HG02610 (cell line): ENCODE measurements around the gene SEPTIN7.
"Not testable (repeated sequence)": the region's sequence is repeated elsewhere in the genome, so short reads cannot be mapped to it uniquely, and the experiment has no call there.

Experiments
- ATAC-seq: cut with Tn5 transposase; IDR thresholded peaks from one replicate; pipeline ENCODE4 v1.9.1; 2021; ENCODE audit warnings: mild to moderate bottlenecking, moderate library complexity; ENCODE audit not compliant: unreplicated experiment

Gene SEPTIN7

DNA sequence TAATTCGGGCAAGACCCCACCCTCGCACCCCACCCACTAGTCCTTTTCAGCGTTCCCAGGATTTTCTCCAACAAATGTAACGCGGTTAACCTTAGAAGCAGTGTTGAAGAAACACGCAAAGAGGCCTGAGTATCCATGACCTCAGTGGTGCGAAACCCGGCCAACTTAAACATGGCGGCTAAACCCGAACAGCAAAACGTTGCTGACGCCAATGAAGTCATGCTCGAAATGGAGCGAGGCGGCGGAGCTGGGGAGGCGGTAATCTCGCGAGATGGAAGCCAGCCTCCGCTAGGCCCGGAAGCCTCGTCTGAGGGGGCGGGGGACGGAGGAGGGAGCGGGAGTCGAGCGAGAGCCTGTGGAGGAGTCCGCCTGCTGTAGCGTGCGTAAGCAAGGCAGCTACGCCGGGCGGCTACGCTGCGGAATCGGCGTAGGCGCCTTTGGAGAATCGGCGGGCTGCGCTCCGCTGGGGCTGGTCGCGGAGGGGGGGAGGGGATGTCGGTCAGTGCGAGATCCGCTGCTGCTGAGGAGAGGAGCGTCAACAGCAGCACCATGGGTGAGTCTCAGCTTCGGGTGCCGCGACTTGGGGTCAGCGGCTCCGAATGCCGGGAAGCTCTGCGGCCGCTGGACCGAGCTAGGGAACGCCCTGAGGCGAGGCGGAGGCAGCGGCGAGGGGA lies at the start of gene SEPTIN7:
Gene SEPTIN7 (plus strand): TSS at position 340 of the 674 bp plus-strand sequence. CDS start 153 bp downstream, at position 493.
- ATAC-seq = peak; percentile 87

DNA sequence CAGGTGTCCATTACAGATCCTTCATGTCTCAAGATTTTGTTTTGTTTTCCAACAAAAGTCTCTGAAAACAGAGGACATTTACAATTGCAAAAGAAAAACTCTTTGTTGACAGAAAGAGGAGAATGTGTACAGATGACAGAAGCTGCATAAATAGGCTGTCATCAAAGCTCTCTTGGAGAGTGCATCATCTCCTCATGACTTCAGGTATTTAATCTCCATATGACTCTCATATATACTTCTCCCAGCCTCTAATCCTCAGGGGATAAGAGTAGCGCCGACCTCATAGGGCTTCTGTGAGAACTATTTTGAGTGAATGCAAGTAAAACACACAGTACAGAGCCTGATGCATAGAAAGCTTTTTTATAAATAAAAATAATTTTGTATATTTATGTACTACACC lies 48.1 kb upstream of the SEPTIN7 start:
- ATAC-seq = no peak

DNA sequence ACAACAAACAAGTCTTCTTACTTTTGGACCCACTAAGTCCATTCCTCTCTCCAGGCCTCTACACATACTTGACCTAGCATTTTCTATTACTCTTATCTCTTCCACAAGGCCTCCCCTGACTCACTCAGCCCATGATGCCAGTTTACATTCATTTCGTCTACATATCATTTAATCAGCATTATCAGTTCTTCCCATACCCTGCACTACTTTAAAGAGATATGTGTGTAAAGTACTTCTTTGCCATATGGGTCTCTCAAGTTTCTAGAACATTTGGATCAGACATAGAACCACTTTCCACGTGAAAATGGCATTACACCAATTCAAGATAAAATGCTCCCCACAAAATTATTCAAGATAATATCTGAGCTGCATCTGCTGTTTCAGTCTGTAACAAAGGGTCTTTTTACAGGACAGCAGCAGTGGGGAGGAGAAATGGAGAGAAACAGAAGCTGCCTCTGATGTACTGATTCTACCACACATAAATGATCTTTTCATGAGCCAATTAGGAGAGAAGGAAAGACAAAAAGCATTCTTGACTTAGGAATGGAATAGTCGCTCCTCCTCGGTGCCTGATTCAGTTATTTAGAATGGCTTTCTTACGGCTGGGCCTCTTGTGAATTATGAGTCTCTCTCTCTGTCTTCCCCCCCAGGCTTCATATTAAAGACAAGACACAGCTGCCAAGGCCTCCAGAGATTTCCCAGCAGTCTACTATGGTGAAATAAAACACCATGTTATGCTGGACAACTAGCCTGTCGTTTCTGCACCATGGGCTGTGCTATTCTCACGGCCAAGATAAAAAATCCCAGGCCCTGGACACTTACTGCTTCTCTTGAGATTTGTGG lies 46.9 kb upstream of the SEPTIN7 start:
- ATAC-seq = no peak

DNA sequence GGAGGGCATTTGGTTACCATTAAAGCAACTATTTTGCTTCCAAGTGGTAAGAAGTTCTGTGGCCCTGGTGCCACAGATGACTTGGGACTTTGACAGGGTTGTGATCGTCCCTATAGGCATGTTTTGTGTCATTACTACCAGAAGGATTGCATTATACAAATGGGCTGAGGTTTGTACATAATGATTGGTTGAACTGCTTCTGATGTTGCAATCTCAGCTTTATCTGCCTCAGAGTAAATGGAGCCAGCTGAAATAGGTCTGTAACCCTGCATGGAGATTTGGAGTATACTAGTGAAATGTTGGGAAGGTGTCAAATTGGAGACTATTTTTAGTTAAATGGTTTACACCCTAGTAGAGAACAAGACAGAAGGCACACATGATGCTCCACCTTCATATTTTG lies 46.1 kb upstream of the SEPTIN7 start:
- no peak for ATAC-seq

DNA sequence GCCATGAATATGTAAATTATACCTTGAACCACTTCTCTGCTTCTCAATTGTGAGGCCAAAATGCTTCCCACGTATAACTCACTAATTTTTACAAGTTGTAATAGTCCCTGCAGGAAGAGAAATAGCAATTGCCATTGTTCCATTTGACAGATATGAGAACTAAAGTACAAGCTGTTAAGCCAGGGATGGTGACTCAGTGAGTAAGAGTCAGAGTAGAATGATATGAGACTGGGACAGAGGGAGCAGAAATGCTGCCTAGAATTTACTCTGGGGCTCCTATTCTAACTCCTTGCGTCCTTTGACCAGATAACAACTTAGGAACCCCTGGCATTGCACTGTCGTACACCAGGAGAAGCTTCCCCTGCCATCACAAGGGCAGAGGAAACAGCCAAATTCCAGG lies 45.1 kb upstream of the SEPTIN7 start:
- ATAC-seq = no peak

DNA sequence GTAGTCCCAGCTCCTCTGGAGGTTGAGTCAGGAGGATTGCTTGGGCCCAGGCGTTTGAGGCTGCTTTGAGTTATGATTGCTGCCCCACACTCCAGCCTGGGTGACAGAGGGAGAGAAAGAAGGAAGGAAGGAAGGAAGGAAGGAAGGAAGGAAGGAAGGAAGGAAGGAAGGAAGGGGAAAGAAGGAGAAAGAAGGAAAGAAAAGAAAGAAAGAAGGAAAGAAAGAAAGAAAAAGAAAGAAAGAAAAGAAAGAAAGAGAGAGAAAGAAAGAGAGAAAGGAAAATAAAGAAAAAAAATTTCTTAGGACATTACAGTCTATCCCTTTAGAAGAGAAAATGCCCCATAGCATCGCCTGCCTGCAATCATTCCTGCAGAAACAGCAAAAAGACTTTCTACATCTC lies 44.4 kb upstream of the SEPTIN7 start:
- not testable (repeated sequence) for ATAC-seq

DNA sequence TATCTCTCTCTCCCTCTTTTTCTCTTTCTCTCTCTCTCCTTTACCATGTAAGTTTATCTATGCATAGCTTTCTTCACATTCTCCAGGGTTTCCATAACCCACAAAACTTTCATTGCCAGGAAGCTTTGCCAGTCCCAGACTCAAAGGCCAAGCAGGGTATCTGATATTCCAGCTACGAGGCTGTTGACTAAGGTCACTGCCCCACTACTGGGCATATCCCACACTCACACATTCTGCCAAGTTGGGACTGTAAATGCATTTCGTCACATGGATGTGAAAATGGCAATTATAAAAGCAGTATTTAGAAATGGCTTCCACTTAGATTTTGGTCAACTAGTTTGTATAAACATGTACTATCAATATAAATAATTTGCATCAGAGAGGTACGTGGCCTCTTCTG lies 43.3 kb upstream of the SEPTIN7 start:
- ATAC-seq = no peak

DNA sequence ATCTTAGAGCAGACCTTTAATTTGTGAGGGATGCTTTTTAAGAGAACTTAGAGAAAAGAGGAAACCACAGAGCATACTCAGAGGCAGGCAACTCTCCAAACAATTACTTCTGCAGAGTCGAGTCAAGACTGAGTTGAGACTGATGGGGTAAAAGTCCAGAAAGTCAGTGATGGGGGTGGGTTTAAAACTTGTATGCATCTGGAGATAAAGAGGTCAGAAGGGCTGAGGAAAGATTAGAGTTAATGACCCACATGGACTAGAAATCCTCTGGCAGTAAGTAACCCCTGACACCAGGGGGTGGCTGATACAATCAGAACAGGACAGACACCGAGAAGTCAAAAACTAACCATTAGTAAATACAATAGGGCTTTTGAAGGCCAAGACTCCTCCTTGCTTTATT lies 42.4 kb upstream of the SEPTIN7 start:
- ATAC-seq = no peak

DNA sequence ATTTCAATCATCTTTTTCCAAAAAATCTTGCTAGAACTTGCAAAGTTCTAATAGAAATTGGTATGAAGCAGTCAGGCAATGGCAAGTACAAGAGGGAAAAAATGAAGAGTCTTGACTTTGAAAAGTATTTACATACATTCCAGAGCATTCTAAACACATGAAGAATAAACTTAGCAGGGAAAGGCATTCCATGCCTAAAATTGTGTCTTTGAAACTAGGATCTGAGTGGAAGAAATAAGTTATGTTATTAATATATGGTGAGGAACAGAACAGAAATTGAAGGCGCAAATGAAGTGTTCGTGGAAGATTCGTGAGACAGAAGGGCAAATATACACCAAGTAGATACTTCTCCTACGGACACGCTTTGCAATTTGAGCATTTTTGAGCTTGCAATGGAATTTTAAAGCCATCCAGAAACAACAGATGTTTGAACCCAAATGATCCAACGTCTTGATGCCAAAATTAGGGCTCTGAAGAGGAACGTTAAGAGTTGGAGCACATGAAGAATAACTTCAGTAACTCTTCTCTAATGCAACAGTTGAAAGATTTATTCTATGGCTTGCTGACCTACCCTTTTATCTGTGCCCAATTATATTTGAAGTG lies 40.6 kb upstream of the SEPTIN7 start:
- no peak for ATAC-seq

DNA sequence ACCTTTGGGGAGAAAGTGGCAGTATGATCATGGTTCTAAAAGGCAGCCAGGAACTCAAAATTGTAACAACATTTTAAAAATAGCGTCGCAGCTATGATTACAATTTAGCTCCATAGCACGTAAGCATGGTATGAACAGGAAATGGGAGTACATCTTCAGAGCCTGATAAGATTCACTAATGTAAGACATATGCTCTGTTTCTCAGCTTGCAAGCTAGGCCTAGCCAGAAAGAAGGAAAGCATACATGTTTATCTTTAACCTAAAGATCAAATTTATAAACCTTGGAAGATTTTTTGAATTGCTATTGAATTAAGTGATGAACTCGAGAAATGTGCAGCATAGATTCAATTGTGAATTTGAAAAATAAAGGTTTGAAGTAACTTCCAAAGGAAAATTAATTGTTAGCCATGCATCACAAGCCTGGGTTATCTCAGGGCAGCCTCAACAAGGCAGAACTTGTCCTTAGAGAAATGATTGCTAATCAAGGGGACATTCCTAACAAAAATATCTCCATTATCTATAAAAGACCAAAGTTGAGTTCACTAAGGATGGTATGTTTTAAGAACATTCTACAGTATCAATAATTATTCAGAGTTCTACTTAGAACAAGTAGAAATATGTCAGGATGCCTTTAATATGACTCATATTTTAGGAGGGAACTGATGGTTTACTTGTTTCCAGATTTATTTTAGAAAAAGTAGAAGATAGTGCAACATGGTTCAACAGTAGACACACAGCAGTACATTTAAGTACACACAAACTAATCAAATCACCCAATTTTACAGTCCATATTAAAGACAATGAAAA lies 38.8 kb upstream of the SEPTIN7 start:
- ATAC-seq = no peak

DNA sequence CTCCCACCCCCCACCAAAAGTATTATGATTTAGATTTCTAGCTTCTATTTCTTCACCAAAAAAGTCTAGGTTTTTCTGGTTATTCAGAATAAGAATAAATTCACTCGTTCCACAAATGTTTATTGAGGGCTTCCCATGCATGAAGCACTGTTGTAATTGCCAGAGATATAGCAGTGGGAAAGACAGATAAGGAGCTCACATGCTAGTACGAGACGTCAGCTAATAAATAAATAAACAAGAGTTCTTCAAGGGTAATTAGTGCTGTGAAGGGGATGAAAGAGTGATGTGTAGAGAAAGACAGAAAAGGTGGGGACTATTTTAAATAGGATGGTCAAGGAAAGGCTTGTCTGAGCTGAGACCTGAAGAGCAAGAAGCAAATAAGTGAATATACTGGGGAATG lies 38.1 kb upstream of the SEPTIN7 start:
- no peak for ATAC-seq

DNA sequence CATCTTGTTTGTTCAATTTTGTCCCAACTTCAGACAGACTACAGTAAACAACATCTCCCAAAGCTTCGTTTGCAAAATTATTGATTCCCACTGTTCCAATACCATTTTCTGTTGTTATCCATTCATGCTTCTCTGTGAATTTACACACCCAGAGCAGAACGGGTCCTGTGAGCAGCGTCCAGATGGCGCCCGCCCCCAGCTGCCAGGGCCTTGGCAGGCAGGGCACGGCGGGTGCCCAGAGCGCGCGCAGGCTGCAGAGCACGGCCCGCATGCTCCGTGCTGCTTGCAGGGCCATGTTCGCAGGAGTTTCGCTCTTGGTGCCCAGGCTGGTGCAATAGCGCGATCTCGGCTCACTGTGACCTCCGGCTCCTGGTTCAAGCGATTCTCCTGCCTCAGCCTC lies 32.5 kb upstream of the SEPTIN7 start:
- ATAC-seq = no peak

DNA sequence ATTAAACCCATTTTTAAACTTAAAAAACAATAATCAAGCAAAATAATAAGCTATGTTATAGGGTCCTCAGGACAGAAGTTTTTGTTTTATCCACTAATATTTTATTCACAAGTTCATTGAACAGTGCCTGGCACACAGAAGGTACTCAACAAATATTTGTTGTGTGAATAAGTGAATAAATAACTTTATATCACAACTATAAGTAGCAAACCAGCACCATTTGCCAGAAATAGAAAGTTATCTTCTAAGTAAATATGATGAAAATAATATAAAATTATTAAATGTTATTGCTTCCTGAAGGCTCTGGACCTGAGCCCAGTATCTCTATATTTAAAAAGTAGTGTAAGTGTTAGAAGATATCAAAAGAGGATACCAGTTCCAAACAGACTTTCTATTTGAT lies 29.1 kb upstream of the SEPTIN7 start:
- ATAC-seq = no peak

DNA sequence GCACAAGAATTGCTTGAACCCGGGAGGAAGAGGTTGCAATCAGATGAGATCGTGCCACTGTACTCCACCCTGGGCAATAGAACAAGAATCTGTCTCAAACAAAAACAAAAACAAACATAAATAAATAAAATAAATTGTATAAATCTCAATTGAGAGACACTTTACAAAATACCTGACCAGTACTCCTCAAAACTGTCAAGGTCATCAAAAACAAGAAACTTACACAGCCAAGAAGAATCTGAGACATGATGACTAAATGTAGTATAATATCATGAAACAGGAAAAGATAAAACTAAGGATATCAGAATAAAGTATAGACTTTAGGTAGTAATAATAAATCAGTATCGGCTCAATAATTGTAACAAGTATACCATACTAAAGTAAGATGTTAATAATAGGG lies 26.9 kb upstream of the SEPTIN7 start:
- ATAC-seq = no peak

DNA sequence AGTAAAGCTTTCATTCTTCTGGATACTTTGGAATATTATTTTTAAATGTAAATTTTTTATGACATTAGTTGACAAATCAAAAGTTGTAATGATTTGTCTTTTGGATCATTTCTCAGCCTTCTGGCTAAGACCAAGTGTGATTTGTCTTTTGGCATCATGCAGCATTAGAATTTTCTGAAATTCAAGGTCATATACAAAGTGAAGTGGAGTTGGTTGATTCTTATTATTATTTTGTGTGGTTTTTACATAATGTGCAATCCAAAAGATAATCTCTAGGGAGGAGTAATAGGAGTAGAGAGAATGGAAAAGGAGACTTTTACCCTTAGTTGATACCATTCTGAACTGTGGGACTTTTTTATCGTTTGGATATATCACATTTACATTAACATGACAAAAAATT lies 24.2 kb upstream of the SEPTIN7 start:
- ATAC-seq = no peak

DNA sequence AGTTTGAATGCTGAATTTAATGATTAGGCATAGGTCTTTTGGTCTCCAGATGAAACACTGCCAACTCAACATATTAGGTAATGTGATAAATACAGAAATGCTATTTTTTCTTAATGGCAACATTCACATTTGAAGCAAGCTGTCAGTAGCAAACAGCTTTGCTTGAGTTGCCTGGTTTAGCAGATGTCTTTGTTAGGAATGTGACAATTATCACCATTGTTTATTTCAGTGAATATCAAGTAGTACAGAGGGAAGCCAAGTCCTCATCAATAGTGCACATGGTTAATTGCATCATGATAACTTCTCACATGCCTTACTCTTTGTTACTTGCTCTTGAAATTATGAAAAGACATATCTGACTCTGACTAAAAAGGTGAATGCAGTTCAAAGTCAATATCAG lies 23.7 kb upstream of the SEPTIN7 start:
- no peak for ATAC-seq

DNA sequence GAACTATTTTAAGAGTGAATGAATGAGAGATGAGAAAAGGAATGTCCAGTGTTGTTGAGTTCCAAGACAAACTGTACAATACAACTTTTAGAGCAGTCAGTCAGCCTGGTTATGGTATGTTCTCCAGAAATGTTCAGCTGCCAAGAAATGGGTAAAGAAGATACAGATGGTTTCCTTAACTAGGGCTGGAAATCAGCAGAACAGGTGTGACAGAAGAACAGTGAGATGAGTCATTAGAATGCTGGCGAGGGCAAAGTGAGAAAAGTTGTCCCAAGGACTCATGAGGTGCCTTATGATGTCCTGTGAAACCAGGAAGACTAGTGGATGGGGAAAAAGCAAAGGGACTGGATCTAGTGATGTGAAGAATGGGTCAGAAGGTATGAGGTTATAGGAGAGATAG lies 20.8 kb upstream of the SEPTIN7 start:
- no peak for ATAC-seq

DNA sequence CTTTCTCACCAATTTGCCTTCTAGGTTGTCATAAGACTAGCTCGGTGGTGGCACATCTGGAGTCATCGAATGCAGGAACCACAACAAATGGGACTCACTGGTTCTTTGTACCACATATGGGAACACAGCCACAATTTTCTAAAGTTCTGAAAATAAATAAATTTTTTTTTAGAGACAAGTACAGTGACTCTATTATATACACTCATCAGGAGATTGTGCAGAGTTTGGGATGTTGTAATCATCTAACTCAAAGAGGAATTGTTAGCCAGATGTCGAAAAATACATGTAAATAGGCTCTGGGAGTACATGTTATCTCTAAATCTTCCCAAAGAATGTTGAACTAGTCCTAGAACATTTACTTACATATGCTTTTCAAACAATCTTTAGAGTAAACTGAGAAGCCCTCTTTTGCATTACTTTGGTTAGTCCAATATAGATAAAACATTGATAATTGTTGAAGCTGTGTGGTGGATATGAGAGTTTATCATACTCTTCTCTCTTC lies 19.6 kb upstream of the SEPTIN7 start:
- no peak for ATAC-seq

DNA sequence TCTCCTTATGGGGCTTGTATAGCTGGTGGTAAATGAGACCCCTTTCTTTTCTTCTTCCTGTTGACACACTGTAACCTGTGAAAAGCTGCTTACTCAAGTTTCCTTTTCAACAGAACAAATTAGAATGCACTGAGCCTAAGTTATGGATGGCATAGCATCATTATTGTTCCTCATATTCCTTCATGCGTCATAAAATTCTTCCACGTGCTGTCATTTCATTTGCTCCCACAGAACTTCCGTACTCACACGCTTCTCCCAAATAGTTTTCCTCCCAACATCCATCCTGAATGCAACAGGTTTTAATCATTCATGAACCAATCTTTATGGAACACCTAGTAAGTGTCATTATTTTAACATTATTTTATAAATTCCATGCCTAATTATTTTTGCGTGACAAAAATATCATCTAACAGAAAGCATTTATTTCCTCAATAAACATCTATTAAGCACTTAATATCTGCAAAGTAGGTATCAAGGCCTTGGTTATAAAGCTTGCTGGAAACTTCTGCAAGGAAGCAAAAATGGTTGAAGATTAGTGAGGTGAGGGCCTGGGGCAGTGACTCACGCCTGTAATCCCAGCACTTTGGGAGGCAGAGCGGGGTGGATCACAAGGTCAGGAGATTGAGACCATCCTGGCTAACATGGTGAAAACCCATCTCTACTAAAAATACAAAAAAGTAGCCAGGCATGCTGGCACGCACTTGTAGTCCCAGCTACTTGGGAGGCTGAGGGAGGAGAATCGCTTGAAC lies 18.9 kb upstream of the SEPTIN7 start:
- no peak for ATAC-seq

DNA sequence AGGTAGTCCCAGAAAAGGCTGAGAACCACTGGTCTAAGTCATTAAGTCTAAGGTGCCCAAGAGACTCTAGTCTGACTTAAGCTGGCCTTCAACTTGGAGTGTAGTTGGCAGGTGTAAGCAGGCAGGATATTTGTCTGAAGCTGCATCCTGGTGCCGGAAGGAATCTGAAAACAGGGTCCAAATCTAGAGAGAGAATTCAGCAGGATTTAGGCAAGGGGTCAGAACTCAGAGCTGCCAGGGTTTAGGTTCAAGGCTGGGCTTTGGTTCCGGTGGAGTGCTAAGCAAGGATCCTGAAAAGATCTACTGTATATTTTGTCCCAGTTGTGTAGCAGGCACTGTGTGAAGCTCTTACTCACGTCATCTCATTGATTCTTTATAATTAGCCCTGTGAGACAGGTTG lies 16.5 kb upstream of the SEPTIN7 start:
- ATAC-seq = no peak
